Measurements from ENCODE around the gene WNT7A.

The WNT7A gene

DNA sequence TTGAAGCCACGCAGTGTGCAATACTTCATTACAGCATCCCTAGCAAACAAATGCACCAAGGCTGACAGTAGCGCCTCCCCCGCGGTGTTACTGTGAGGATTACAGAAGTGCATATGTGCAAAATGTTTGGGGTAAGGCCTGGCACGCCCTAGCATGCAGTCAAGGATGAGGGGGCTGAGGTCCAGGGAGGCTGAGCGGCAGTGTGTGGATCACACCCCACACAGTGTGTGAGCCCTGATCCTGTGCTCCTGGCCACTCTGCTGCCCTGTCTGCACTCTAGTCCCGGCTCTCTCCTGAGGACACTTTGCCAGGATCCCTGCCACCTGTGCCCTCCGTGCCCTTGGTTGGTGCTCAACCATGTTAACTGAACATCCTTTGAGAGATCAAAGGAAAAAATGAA is 71.3 kb downstream of the WNT7A start:
- DNase-seq (ENCODE audit: low read depth): no peak
- H3K4me3 ChIP-seq (ENCODE audit: low read length): no peak overlapping the region
- TF ChIP-seq CTCF (conservative IDR thresholded peaks at IDR 0.05; ENCODE audit: low read length): no peak

DNA sequence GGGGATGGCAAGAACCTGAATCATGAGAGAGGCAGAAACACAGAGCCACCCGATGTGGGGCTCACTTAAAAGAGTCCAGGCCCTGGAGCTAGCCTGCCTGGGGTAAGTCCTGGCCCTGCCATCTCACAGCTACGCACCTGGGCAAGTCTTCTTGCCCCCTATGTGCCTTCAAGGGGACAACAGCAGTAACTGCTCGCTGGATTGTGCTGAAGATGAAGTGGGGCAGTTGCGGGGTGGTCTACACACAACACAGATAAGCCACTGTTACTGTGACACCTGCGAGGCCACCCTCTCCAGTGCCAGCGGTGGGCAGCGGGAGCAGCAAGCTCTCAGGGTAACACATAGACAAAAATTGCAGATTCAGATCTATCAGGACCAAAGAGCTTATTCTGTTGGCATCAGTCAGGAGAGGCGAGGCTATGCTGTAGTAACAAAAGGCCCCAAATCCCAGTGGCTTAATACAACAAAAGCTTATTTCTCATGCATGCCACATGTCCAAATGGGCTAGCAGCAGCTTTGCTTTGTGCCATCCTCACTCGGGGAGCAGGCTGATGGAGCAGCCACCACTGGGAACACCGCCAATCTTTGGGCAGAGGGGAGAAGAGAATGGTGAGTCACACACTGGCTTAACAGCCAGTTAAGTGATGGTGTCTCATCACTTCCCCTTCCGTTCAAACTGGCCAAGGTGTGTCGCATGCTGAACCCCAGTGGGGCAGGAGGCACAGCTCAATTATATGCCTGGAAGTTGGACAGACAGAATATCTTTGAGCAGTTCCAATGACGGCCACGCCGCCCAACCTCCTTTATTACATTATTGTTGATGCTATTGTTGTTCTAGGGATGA is 78.3 kb downstream of the WNT7A start:
- no peak for DNase-seq (ENCODE audit: low read depth)
- no peak overlapping the region for H3K4me3 ChIP-seq (ENCODE audit: low read length)
- TF ChIP-seq CTCF (conservative IDR thresholded peaks at IDR 0.05; ENCODE audit: low read length): no peak

GRCh38 chr3:13800064-13800463 is 79.8 kb downstream of the WNT7A start:
- no peak for DNase-seq (ENCODE audit: low read depth)
- no peak for TF ChIP-seq CTCF (conservative IDR thresholded peaks at IDR 0.05; ENCODE audit: low read length)
- H3K4me3 ChIP-seq (ENCODE audit: low read length): no peak overlapping the region

DNA sequence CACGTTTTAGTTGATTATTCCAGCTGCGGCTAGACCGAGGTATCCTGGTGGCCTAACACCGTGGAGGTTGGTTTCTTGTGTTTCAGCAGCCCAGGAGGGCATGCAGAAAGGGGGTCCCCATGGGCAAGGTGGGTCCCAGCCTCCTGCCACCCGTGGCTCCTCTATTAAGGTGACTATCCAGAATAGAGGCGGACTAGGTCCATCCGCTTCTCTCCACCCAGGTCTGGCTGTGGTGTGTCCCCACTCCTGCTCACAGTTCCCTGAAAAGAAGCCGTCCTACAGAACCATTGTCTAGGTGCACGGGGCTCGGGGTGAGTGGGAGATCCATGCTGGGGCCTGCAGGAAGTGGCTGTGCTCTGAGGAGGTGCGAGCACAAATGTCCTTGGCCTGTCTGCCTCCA is 81.5 kb downstream of the WNT7A start:
- H3K4me3 ChIP-seq (ENCODE audit: low read length): no peak overlapping the region
- DNase-seq (ENCODE audit: low read depth): no peak
- TF ChIP-seq CTCF (conservative IDR thresholded peaks at IDR 0.05; ENCODE audit: low read length): no peak

- no peak overlapping the region for H3K4me3 ChIP-seq (ENCODE audit: low read length)
- no peak for TF ChIP-seq CTCF (conservative IDR thresholded peaks at IDR 0.05; ENCODE audit: low read length)
- DNase-seq (ENCODE audit: low read depth): no peak
Measured at GRCh38 chr3:13796701-13797460, 83.0 kb downstream of the WNT7A start.

DNA sequence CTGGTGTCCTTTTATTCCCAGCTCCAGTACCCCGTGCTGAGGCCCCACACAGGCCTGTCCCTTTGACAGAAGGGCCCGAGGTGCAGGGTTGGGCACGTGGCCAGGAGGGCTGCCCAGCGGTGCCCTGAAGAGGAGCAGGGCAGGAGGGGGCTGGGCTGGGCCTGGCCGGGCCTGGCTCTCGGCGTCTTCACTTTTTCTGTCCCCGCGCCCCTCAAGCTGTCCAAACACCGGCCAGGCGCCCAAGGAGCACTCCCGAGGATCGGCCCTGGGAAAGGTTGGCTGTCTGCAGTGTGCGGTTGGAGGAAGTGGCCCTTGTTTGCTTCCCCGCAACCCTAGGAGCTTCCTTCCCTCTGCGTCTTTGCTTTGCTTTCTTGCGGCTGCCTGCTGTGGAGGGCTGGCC is 84.1 kb downstream of the WNT7A start:
- no peak for DNase-seq (ENCODE audit: low read depth)
- no peak for TF ChIP-seq CTCF (conservative IDR thresholded peaks at IDR 0.05; ENCODE audit: low read length)
- no peak overlapping the region for H3K4me3 ChIP-seq (ENCODE audit: low read length)

DNA sequence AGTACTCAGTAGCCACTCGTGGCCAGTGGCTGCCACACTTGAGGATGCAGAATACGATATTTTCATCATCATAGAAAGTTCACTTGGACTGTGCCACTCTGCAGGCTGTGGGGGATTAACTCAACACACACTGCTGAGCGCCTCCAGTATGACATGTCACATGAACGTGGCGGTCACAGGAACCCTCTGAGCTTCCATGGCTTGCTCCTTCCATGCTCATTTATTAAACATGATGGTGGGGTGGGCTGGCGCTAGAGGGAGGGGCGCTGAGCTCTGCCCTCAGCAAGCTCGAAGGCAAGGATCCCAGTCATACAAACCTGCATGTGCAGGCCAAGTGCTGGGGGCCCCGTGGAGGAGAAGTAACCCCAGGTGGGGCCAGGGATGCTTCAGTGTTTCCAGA is 85.5 kb downstream of the WNT7A start:
- no peak for TF ChIP-seq CTCF (conservative IDR thresholded peaks at IDR 0.05; ENCODE audit: low read length)
- no peak overlapping the region for H3K4me3 ChIP-seq (ENCODE audit: low read length)
- no peak for DNase-seq (ENCODE audit: low read depth)
